GM12878 (cell line): ENCODE results near the gene TIE1. TPM values are rescaled to one million over a fixed set of nuclear protein-coding genes. Genes with fewer than 3 reads are reported as not detected.

Experiments
- ATAC-seq: fragments of 200-7000 bp; cut with Tn5 transposase; 3 replicates; pipeline ENCODE4 v1.9.1; 2020; ENCODE audit warnings: mild to moderate bottlenecking, moderate library complexity
- BruUV-seq: library from RNA; stranded (reverse); fragments of 400-500 nt; replicated peaks from 2 replicates; lab custom pipeline; 2021; lab: Mats Ljungman, UMichigan
- CTCF ChIA-PET: fragments of 300-600 bp; sonication (Branson Sonifier 250); formaldehyde crosslinking; extraction: SDS; loops from one replicate; lab custom pipeline; 2021; ENCODE audit warnings: inconsistent platforms; lab: Yijun Ruan, JAX
- POLR2A ChIA-PET: fragments of 350-600 bp; formaldehyde crosslinking; extraction: SDS; loops from one replicate; lab custom pipeline; 2021; ENCODE audit warnings: inconsistent platforms; lab: Charles Lee
- RAD21 ChIA-PET: fragments of 300-600 bp; sonication (Branson Sonifier 250); formaldehyde crosslinking; loops from one replicate; lab custom pipeline; 2023; ENCODE audit warnings: antibody characterized with exemption; ENCODE audit not compliant: unreplicated experiment; lab: Charles Lee
- SMC1A ChIA-PET: fragments of 300-600 bp; sonication (Branson Sonifier 250); formaldehyde crosslinking; loops from one replicate; lab custom pipeline; 2023; ENCODE audit not compliant: unreplicated experiment, uncharacterized antibody; lab: Charles Lee
- DNase-seq: peaks from one replicate; pipeline ENCODE4 v3.0.0-alpha.2; 2011; ENCODE audit warnings: low read depth, low spot score
- FAIRE-seq: peaks from 3 replicates; lab custom pipeline; 2011; peaks lifted over from hg19 to GRCh38; lab: Jason Lieb, UNC
- H2AFZ ChIP-seq: 2 replicates; pipeline ENCODE4 v1.6.0; 2011; ENCODE audit warnings: low read depth, low read length, control low read depth; ENCODE audit not compliant: control insufficient read depth
- H3K27ac ChIP-seq: 2 replicates; pipeline ENCODE4 v1.5.1; 2011; ENCODE audit warnings: control low read depth; ENCODE audit not compliant: control insufficient read depth, insufficient read depth
- H3K27me3 ChIP-seq, 2 experiments: replicated peaks in 1 of 2; 2 replicates each; pipeline versions ENCODE4 v1.6.0 to v1.6.1; 2011; ENCODE audit warnings: low read length in 1 of 2; ENCODE audit not compliant: control insufficient read depth in 2 of 2, insufficient read depth in 2 of 2
- H3K36me3 ChIP-seq, 2 experiments: 2 replicates each; pipeline ENCODE4 v1.5.1; 2011; ENCODE audit warnings: low read length in 1 of 2; ENCODE audit not compliant: control insufficient read depth in 2 of 2, insufficient read depth in 2 of 2
- H3K4me1 ChIP-seq: 2 replicates; pipeline ENCODE4 v1.6.1; 2011; ENCODE audit warnings: mild to moderate bottlenecking, low read length, moderate library complexity, mixed read lengths; ENCODE audit not compliant: control insufficient read depth, insufficient read depth
- H3K4me2 ChIP-seq: 2 replicates; pipeline ENCODE4 v1.6.0; 2011; ENCODE audit warnings: control low read depth; ENCODE audit not compliant: control insufficient read depth, insufficient read depth
- H3K4me3 ChIP-seq: fragments of 200-600 bp; sonication (generic); 2 replicates; pipeline ENCODE4 v1.5.1; 2016
- H3K79me2 ChIP-seq: 2 replicates; pipeline ENCODE4 v1.6.0; 2011; ENCODE audit warnings: low read length; ENCODE audit not compliant: control insufficient read depth, insufficient read depth
- H3K9ac ChIP-seq: 2 replicates; pipeline ENCODE4 v1.8.0; 2011; ENCODE audit warnings: low read length, control low read depth, mixed read lengths; ENCODE audit not compliant: control insufficient read depth, insufficient read depth
- H3K9me3 ChIP-seq: replicated peaks from 3 replicates; pipeline ENCODE4 v1.5.1; 2011; ENCODE audit warnings: mild to moderate bottlenecking, low read length; ENCODE audit not compliant: control insufficient read depth, insufficient read depth
- H4K20me1 ChIP-seq: 2 replicates; pipeline ENCODE4 v1.6.0; 2011; ENCODE audit not compliant: control insufficient read depth, insufficient read depth
- BCL11A ChIP-seq: IDR thresholded peaks from 2 replicates; pipeline ENCODE4 v1.6.1; 2011; ENCODE audit warnings: low read depth, low read length
- HDAC6 ChIP-seq: fragments of 200-600 bp; sonication (generic); IDR thresholded peaks from one replicate; pipeline ENCODE4 v1.8.0; 2017; ENCODE audit warnings: antibody characterized with exemption; ENCODE audit not compliant: unreplicated experiment
- HDGF ChIP-seq: fragments of 450-650 bp; IDR thresholded peaks from 2 replicates; pipeline ENCODE4 v1.6.1; 2016; ENCODE audit warnings: antibody characterized with exemption
- KDM1A ChIP-seq: fragments of 200-600 bp; sonication (generic); IDR thresholded peaks from 2 replicates; pipeline ENCODE4 v1.6.1; 2016; ENCODE audit warnings: borderline replicate concordance
- SREBF2 ChIP-seq: IDR thresholded peaks from 2 replicates; pipeline ENCODE4 v1.6.1; 2012; ENCODE audit warnings: mild to moderate bottlenecking, low read length
- WGBS: methylation state at CpG from one replicate; pipeline ENCODE4 v1.1.6; 2016; ENCODE audit warnings: low lambda C conversion rate; ENCODE audit not compliant: insufficient replicate concordance, insufficient coverage; ENCODE audit errors: missing lambda C conversion rate; 5-methylcytosine and 5-hydroxymethylcytosine counted together
- in situ Hi-C: fragments of 300-500 bp; cut with MboI; formaldehyde crosslinking; loops from 9 replicates; pipeline ENCODE4 v1.14.3; 2018; ENCODE audit warnings: mixed read lengths
- intact Hi-C: fragments of 100-400 bp; cut with micrococcal nuclease; formaldehyde crosslinking; loops from one replicate; pipeline ENCODE4 v1.14.2; 2022; ENCODE audit not compliant: unreplicated experiment
- polyA plus RNA-seq, 11 experiments: library from polyadenylated mRNA; depleted of rRNA in 4 of 11; unstranded in 6 of 11; stranded (reverse) in 5 of 11; fragments of >200 nt; fragmentation: Nextera tagmentation in 4 of 11; fragmentation: Illumina TruSeq in 1 of 11; extraction: Ambion mirVana in 4 of 11; extraction: Trizol in 1 of 11; gene quantifications; 1 replicate in 1 of 11; 2 replicates in 10 of 11; pipeline versions ENCODE4 v1.2.1 to v1.2.3, GENCODE V29; 2011 to 2016; ENCODE audit warnings: inconsistent platforms in 2 of 11, missing spikeins in 2 of 11, low read depth in 1 of 11
- total RNA-seq, 4 experiments: library from RNA; depleted of rRNA in 3 of 4; stranded (reverse); fragments of >200 nt in 3 of 4; fragmentation: Illumina TruSeq in 1 of 4; extraction: Trizol in 1 of 4; gene quantifications; 2 replicates each; pipeline versions ENCODE4 v1.2.1 to v1.2.3, GENCODE V29; 2013 to 2021
- TF ChIP-seq, protein P1 (sequence below), 3 experiments: IDR thresholded peaks in 2 of 3; conservative IDR thresholded peaks in 1 of 3; 2 replicates each; pipeline ENCODE4 v1.5.1; 2011; ENCODE audit warnings: low read depth in 3 of 3, low read length in 3 of 3, mild to moderate bottlenecking in 3 of 3, control low read depth in 2 of 3, moderate library complexity in 2 of 3, inconsistent platforms in 1 of 3, mixed read lengths in 1 of 3; ENCODE audit not compliant: control insufficient read depth in 2 of 3, insufficient read depth in 1 of 3; ENCODE audit errors: extremely low read depth in 1 of 3
- TF ChIP-seq, protein P2 (sequence below): fragments of 450-650 bp; IDR thresholded peaks from 2 replicates; pipeline ENCODE4 v1.6.1; 2016; ENCODE audit warnings: mild to moderate bottlenecking
- TF ChIP-seq, protein P3 (sequence below): fragments of 450-650 bp; formaldehyde crosslinking; IDR thresholded peaks from 2 replicates; pipeline ENCODE4 v1.4.0; 2020; ENCODE audit warnings: mild to moderate bottlenecking, moderate library complexity

The TIE1 gene
- total and polyA plus RNA-seq, 10 of the 15 experiments (the other 5 are each of a cell fraction or from before 2014, with no cell fraction given) = 0.26 to 3.9 (median 1.3) TPM

DNA sequence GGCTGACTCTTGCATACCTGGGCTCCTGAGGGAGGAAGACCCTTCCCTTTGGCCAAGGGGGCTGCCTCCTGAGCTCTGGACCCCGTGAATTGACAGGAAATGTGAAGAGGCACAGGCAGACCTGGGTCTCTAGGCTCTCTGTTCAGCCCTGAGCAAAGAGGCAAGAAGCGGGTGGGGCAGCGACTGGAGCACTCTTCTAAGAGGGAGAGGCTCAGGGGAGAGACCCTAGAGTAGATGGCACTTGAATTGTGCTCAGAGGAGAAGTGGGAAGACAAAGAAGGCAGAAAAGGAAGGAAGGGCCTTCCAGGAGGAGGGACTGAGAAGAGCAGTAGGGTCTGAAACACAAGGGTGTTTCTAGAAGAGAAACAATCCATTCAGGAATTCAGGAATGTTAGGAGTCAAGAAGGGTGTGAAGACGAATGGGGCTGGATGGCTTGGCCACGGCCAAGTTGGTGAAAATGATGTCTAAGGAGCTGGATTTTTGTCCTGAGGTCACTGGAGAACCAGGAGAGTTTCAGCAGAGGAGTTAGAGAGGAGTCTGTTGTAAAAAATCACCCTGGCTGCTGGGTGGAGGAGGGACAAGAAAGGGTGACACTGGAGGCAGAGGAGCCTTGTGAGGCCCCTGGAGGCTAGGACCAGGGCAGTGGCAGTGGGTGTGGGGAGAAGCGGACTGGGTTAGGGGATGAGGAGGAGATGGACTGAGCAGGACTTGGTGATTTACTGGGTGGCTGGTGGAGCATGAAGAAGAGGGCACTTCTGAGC, 5.3 kb downstream of the TIE1 start:
- RAD21 ChIA-PET = no interaction called here
- intact Hi-C loops = no loop called here
- BruUV-seq = no TSS peak

More for the DNA sequence above, 5.3 kb downstream of the TIE1 start:
- Histone ChIP-seq H3K36me3 (no peaks in the 10 kb centered on the region), H3K27ac (no peak overlapping the region)
- TF ChIP-seq SREBF2 = no peak
- TF ChIP-seq KDM1A = no peak
- TF ChIP-seq, protein P1, sequence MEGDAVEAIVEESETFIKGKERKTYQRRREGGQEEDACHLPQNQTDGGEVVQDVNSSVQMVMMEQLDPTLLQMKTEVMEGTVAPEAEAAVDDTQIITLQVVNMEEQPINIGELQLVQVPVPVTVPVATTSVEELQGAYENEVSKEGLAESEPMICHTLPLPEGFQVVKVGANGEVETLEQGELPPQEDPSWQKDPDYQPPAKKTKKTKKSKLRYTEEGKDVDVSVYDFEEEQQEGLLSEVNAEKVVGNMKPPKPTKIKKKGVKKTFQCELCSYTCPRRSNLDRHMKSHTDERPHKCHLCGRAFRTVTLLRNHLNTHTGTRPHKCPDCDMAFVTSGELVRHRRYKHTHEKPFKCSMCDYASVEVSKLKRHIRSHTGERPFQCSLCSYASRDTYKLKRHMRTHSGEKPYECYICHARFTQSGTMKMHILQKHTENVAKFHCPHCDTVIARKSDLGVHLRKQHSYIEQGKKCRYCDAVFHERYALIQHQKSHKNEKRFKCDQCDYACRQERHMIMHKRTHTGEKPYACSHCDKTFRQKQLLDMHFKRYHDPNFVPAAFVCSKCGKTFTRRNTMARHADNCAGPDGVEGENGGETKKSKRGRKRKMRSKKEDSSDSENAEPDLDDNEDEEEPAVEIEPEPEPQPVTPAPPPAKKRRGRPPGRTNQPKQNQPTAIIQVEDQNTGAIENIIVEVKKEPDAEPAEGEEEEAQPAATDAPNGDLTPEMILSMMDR (IDR thresholded peaks at IDR 0.05 in 2 of 3, conservative IDR thresholded peaks at IDR 0.05 in 1 of 3; ENCODE audit: control insufficient read depth in 2 of 3, extremely low read depth in 1 of 3, insufficient read depth in 1 of 3, low read depth in 3 of 3, low read length in 3 of 3) = no peak
- no peak for TF ChIP-seq HDGF
- TF ChIP-seq, protein P2, sequence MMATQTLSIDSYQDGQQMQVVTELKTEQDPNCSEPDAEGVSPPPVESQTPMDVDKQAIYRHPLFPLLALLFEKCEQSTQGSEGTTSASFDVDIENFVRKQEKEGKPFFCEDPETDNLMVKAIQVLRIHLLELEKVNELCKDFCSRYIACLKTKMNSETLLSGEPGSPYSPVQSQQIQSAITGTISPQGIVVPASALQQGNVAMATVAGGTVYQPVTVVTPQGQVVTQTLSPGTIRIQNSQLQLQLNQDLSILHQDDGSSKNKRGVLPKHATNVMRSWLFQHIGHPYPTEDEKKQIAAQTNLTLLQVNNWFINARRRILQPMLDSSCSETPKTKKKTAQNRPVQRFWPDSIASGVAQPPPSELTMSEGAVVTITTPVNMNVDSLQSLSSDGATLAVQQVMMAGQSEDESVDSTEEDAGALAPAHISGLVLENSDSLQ = no peak
- TF ChIP-seq, protein P3, sequence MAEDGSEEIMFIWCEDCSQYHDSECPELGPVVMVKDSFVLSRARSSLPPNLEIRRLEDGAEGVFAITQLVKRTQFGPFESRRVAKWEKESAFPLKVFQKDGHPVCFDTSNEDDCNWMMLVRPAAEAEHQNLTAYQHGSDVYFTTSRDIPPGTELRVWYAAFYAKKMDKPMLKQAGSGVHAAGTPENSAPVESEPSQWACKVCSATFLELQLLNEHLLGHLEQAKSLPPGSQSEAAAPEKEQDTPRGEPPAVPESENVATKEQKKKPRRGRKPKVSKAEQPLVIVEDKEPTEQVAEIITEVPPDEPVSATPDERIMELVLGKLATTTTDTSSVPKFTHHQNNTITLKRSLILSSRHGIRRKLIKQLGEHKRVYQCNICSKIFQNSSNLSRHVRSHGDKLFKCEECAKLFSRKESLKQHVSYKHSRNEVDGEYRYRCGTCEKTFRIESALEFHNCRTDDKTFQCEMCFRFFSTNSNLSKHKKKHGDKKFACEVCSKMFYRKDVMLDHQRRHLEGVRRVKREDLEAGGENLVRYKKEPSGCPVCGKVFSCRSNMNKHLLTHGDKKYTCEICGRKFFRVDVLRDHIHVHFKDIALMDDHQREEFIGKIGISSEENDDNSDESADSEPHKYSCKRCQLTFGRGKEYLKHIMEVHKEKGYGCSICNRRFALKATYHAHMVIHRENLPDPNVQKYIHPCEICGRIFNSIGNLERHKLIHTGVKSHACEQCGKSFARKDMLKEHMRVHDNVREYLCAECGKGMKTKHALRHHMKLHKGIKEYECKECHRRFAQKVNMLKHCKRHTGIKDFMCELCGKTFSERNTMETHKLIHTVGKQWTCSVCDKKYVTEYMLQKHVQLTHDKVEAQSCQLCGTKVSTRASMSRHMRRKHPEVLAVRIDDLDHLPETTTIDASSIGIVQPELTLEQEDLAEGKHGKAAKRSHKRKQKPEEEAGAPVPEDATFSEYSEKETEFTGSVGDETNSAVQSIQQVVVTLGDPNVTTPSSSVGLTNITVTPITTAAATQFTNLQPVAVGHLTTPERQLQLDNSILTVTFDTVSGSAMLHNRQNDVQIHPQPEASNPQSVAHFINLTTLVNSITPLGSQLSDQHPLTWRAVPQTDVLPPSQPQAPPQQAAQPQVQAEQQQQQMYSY (CRISPR knock-in tag) = no peak
- no peak for TF ChIP-seq HDAC6
- no peak for TF ChIP-seq BCL11A
- TF ChIP-seq, all 136 proteins: peak for 0
- no peaks in the 10 kb centered on the region for H3K79me2 ChIP-seq
- no peak overlapping the region for H2AFZ ChIP-seq
- 12% methylated on average over 6 of the region's 6 CpGs for WGBS
- H3K9me3 ChIP-seq = no peaks in the 10 kb centered on the region
- H3K4me2 ChIP-seq = no peak overlapping the region
- H3K27me3 ChIP-seq = no peaks in the 10 kb centered on the region
- no peaks in the 10 kb centered on the region for H4K20me1 ChIP-seq
- SMC1A ChIA-PET = no interaction called here
- POLR2A ChIA-PET = no interaction called here
- DNase-seq (no peak), ATAC-seq (no peak), FAIRE-seq (no peak)
- no peak overlapping the region for H3K9ac ChIP-seq
- CTCF ChIA-PET = no interaction called here
- H3K4me3 ChIP-seq = no peak overlapping the region
- H3K4me1 ChIP-seq = no peaks in the 10 kb centered on the region
- in situ Hi-C loops = no loop called here
